ENCODE measurements around the gene IGSF8. TPM values are rescaled to one million over a fixed set of nuclear protein-coding genes. Genes with fewer than 3 reads are reported as not detected.

Gene IGSF8
- polyA plus RNA-seq, 1 of the 3 experiments (the other 2 are of a cell fraction), result 67.9 TPM

GRCh38 chr1:160099716-160100375 lies 1.4 kb upstream of the IGSF8 start:
- H3K36me3 ChIP-seq (replicated peaks in 1 of 2; ENCODE audit: control insufficient read depth in 1 of 2, insufficient read depth in 2 of 2, low read length in 1 of 2), result no peaks in the 10 kb centered on the region
- no peak for TF ChIP-seq MEF2A (IDR thresholded peaks at IDR 0.05; ENCODE audit: borderline replicate concordance, low read depth)
- no peak for TF ChIP-seq USF1 (IDR thresholded peaks at IDR 0.05; ENCODE audit: borderline replicate concordance, low read depth)
- no peak for TF ChIP-seq CHD2 (IDR thresholded peaks at IDR 0.05; ENCODE audit: low read length, partially characterized antibody)
- TF ChIP-seq RCOR1 (IDR thresholded peaks at IDR 0.05; ENCODE audit: low read length), result no peak
- no peak for TF ChIP-seq EZH2phosphoT487 (IDR thresholded peaks at IDR 0.05; ENCODE audit: borderline replicate concordance, low read depth)
- no peak for TF ChIP-seq REST (IDR thresholded peaks at IDR 0.05; ENCODE audit: low read depth, low read length)
- TF ChIP-seq POLR2AphosphoS5 (IDR thresholded peaks at IDR 0.05; ENCODE audit: low read depth, low read length), result no peak
- no peak for TF ChIP-seq FOXJ3 (CRISPR knock-in tag; IDR thresholded peaks at IDR 0.05)
- no peak for TF ChIP-seq MAX (IDR thresholded peaks at IDR 0.05; ENCODE audit: low read depth)
- no peak for TF ChIP-seq USF2 (IDR thresholded peaks at IDR 0.05; ENCODE audit: borderline replicate concordance, low read depth, low read length)
- no peaks in the 10 kb centered on the region for H3K9me2 ChIP-seq
- H3K9me3 ChIP-seq, result no peaks in the 10 kb centered on the region
- no peaks in the 10 kb centered on the region for H4K20me1 ChIP-seq (ENCODE audit: insufficient read depth)
- 95% methylated on average over 2 of the region's 2 CpGs for WGBS (ENCODE audit: low lambda C conversion rate)
- H3K27me3 ChIP-seq (ENCODE audit: insufficient read depth), result no peaks in the 10 kb centered on the region
- H3K79me2 ChIP-seq (ENCODE audit: insufficient read depth), result no peaks in the 10 kb centered on the region
- DNase-seq, result no peak
- H3F3A ChIP-seq (replicated peaks; ENCODE audit: insufficient read depth), result peaks cover 11% of the 10 kb centered on the region
- H3K27ac ChIP-seq (ENCODE audit: low read depth in 2 of 2, low read length in 1 of 2), result no peak overlapping the region
- H2AFZ ChIP-seq (ENCODE audit: low read depth), result peak overlapping the region; percentile 87; the same call in 1 of the 2 replicates
- H3K4me3 ChIP-seq (ENCODE audit: low read depth in 2 of 2, low read length in 1 of 2), result no peak overlapping the region
- no peak overlapping the region for H3K9ac ChIP-seq
- no peak overlapping the region for H3K4me2 ChIP-seq
- ChIA-PET CTCF (interaction anchor here (0.8 to 8.4 kb wide), 23 partner anchors 9 to 193 kb away, joined by 3 to 132 read pairs (median 11); partner anchors contain the start of genes CASQ1, KCNJ9 and PEX19), POLR2A (no interaction called here)
- H3K4me1 ChIP-seq (ENCODE audit: control insufficient read depth in 1 of 2, insufficient read depth in 2 of 2, low read depth in 1 of 2, low read length in 1 of 2), result peaks cover 7 to 28% of the 10 kb centered on the region in 2 experiments; a peak in 1 of 4 replicates

Data from SK-N-SH (cell line).